ENCODE results near the gene GPS1. TPM values are rescaled to one million over a fixed set of nuclear protein-coding genes. Genes with fewer than 3 reads are reported as not detected.
A peak's percentile ranks its signal among the peaks of the same experiment; 100 is the strongest.

The GPS1 gene
- total RNA-seq, 6 donors from 2014 or later: 55.2 to 147 (median 108) TPM

DNA sequence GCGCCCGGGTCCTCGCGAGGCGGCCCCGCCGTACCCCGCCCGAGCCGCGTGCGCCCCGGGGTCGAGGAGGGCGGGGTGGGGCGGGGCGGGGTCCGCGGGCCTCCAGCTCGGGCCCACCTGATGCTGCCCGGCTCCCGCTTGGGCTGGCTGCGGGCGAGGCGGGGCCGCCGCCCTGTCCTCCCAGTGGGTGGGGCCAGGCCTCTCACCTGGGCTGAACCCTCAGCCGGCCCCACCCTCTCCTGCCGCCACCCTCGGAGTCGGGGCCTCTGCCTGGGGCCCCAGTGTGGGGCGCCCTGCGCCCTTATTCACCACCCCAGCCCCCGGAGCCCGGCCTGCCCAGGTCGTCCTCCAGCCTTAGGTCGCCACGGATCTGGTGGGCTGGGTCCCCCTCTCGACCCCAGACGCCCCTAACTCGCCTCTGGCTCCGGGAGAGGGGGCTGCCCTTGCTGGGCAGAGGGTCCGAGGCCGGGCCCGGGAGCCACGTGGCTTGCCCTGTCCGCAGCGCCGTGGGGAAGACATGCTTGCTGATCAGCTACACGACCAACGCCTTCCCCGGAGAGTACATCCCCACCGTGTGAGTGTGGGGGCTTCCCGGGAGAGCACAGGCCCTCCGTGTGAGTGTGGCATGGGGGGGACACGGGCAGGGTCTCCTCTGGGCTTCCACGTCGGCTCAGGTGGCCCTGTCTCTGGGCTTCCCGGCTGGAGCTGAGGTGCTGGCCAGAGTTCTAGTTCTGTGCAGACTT lies 19.6 kb upstream of the GPS1 start:
- peak overlapping the region in 3 of 4 donors; percentile 47 to 60 (median 54) for H3K4me3 ChIP-seq
- H3K36me3 ChIP-seq: peaks cover 0 to 13% (median 4%) of the 10 kb centered on the region in 4 donors
- peak; percentile 74 to 88 for DNase-seq
- WGBS, 2 donors: 3 to 22% methylated on average over 8 to 31 of the region's 59 CpGs
- TF ChIP-seq POLR2A (IDR thresholded peaks at IDR 0.05): no peak
- H3K27ac ChIP-seq: no peak overlapping the region
- H3K4me1 ChIP-seq: peaks cover 29 to 41% (median 35%) of the 10 kb centered on the region in 4 donors
- H3K9me3 ChIP-seq: no peaks in the 10 kb centered on the region
- ATAC-seq (ENCODE audit: low FRiP score in 2 of 2): peak in 1 of 2 donors; percentile 2
- H3K27me3 ChIP-seq: peaks cover 0 to 5% (median 1%) of the 10 kb centered on the region in 4 donors

DNA sequence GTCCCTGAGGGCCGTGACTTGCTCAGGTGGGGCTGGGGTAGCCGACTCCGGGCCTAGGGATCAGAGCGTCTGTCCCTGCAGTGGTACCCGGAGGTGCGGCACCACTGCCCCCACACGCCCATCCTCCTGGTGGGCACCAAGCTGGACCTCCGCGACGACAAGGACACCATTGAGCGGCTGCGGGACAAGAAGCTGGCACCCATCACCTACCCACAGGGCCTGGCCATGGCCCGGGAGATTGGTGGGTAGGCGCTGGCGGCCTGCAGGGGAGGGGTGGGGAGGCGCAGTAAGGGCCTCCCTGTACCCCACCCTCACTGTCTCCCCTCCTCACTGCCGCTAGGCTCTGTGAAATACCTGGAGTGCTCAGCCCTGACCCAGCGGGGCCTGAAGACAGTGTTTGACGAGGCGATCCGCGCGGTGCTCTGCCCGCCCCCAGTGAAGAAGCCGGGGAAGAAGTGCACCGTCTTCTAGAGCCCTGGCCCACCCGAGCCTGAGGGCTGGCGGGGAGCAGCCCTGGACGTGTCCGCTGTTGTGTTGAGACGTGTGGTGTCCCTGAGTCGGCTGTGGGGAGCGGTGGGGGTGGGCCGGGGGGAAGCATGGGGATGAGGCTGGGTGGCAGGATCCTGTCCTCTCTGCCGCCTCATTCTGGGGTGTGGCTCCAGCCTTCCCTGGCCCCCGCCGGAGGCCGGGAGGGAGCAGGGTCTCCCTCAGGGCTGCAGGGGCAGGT lies 18.2 kb upstream of the GPS1 start:
- no peak for ATAC-seq (ENCODE audit: low FRiP score in 2 of 2)
- 92 to 95% methylated on average over 26 to 37 of the region's 38 CpGs for WGBS, 2 donors
- Histone ChIP-seq H3K9me3 (no peaks in the 10 kb centered on the region), H3K27me3 (peaks cover 0 to 5% (median 1%) of the 10 kb centered on the region in 4 donors), H3K4me3 (no peak overlapping the region), H3K36me3 (peaks cover 0 to 13% (median 1%) of the 10 kb centered on the region in 4 donors), H3K4me1 (peaks cover 32 to 52% (median 39%) of the 10 kb centered on the region in 4 donors), H3K27ac (no peak overlapping the region)
- peak in 1 of 2 donors; percentile 71 for DNase-seq
- TF ChIP-seq POLR2AphosphoS5 (IDR thresholded peaks at IDR 0.05) (no peak), EP300 (IDR thresholded peaks at IDR 0.05) (no peak), POLR2A (IDR thresholded peaks at IDR 0.05) (no peak)
- TF ChIP-seq, protein P1, sequence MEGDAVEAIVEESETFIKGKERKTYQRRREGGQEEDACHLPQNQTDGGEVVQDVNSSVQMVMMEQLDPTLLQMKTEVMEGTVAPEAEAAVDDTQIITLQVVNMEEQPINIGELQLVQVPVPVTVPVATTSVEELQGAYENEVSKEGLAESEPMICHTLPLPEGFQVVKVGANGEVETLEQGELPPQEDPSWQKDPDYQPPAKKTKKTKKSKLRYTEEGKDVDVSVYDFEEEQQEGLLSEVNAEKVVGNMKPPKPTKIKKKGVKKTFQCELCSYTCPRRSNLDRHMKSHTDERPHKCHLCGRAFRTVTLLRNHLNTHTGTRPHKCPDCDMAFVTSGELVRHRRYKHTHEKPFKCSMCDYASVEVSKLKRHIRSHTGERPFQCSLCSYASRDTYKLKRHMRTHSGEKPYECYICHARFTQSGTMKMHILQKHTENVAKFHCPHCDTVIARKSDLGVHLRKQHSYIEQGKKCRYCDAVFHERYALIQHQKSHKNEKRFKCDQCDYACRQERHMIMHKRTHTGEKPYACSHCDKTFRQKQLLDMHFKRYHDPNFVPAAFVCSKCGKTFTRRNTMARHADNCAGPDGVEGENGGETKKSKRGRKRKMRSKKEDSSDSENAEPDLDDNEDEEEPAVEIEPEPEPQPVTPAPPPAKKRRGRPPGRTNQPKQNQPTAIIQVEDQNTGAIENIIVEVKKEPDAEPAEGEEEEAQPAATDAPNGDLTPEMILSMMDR (IDR thresholded peaks at IDR 0.05): no peak

DNA sequence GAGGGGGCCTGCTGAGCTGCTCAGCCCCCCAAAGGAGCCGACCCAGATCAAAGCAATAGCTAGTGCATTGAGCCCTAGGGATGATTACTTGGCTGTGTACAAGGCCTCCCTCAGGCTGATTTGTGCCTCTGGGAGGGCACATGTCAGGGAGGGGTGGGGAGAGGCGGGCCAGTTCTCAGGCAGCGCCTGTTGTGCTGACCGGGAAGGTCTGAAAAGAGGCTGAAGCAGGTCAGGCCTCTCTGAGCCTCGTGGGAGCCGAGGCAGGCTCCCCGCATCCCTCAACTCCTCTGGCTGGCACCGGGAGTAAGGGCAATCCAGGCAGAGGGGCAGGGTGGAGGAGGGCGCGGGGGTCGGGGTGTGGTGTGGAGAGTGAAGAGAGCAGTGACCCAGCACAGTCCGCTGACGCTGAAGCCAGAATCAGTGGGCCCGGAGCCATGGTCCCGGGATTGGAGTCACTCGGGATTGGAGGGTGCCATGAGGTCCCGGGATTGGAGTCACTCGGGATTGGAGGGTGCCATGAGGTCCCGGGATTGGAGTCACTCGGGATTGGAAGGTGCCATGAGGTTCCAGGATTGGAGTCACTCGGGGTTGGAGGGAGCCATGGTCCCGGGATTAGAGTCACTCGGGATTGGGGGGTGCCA lies 17.2 kb upstream of the GPS1 start:
- H3K27ac ChIP-seq: no peak overlapping the region
- peaks cover 0 to 5% (median 1%) of the 10 kb centered on the region in 4 donors for H3K27me3 ChIP-seq
- WGBS, 2 donors: 85 to 91% methylated on average over 21 to 23 of the region's 23 CpGs
- peaks cover 0 to 13% (median 0%) of the 10 kb centered on the region in 4 donors for H3K36me3 ChIP-seq
- ATAC-seq (ENCODE audit: low FRiP score in 2 of 2) (no peak), DNase-seq (peak in 1 of 2 donors; percentile 66)
- H3K4me1 ChIP-seq: peaks cover 32 to 52% (median 40%) of the 10 kb centered on the region in 4 donors
- no peak overlapping the region for H3K4me3 ChIP-seq
- H3K9me3 ChIP-seq: no peaks in the 10 kb centered on the region
- TF ChIP-seq POLR2A (IDR thresholded peaks at IDR 0.05) (no peak), POLR2AphosphoS5 (IDR thresholded peaks at IDR 0.05) (no peak), EP300 (IDR thresholded peaks at IDR 0.05) (no peak)
- TF ChIP-seq, protein P1 (IDR thresholded peaks at IDR 0.05): no peak

DNA sequence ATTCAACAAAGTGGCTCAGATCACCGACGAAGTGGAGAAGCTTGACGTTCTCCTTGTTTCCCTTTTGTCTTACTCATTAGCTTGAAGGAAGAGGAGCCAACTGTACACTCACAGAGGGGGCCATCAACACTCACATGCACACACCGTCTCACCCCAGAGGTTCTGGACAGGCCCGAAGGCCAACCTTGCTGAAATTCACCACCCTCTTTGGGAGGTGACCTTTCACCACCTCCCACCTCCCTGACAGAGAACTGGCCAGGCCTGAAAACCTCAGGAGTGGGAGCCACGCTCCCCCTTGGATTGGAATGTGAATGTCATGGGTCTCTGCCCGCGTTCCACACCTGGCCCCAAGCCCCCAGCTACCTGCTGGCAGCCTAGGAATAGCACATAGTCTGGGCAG lies 16.2 kb upstream of the GPS1 start:
- TF ChIP-seq, protein P1 (IDR thresholded peaks at IDR 0.05): no peak
- TF ChIP-seq POLR2A (IDR thresholded peaks at IDR 0.05): no peak
- TF ChIP-seq POLR2AphosphoS5 (IDR thresholded peaks at IDR 0.05): no peak
- TF ChIP-seq EP300 (IDR thresholded peaks at IDR 0.05): no peak
- DNase-seq (no peak), ATAC-seq (ENCODE audit: low FRiP score in 2 of 2) (no peak)
- H3K9me3 ChIP-seq: no peaks in the 10 kb centered on the region
- peaks cover 26 to 44% (median 32%) of the 10 kb centered on the region in 4 donors for H3K4me1 ChIP-seq
- 81 to 91% methylated on average over 7 to 8 of the region's 8 CpGs for WGBS, 2 donors
- H3K27ac ChIP-seq: no peak overlapping the region
- peaks cover 0 to 5% (median 1%) of the 10 kb centered on the region in 4 donors for H3K27me3 ChIP-seq
- peaks cover 0 to 13% (median 0%) of the 10 kb centered on the region in 4 donors for H3K36me3 ChIP-seq
- H3K4me3 ChIP-seq: no peak overlapping the region
